Measurements from ENCODE around the gene NAA50.

GRCh38 chr3:113746548-113747282 lies 666 bp upstream of the NAA50 start, which contains the start of gene ATP6V1A:
- no peak for TF ChIP-seq CTCF (conservative IDR thresholded peaks at IDR 0.05 in 1 of 2, IDR thresholded peaks at IDR 0.05 in 1 of 2; ENCODE audit: extremely low read depth in 1 of 2, insufficient read depth in 1 of 2, low read depth in 1 of 2, low read length in 2 of 2)
- no peak for TF ChIP-seq EZH2 (IDR thresholded peaks at IDR 0.05; ENCODE audit: borderline replicate concordance, low read length)
